Stomach (tissue), 9 donors: ENCODE results near the gene BET1L. TPM values are rescaled to one million over a fixed set of nuclear protein-coding genes. Genes with fewer than 3 reads are reported as not detected.

ENCODE experiments used
- DNase-seq, 2 donors: peaks; one replicate each; pipeline versions ENCODE4 v3.0.0 to v3.0.0-alpha.2; 2013 to 2019
- H3K27ac ChIP-seq, 5 donors: fragments of 200-600 bp in 4 of 5; sonication (generic) in 4 of 5; one replicate each; pipeline ENCODE4 v1.5.1; 2013 to 2019; ENCODE audit warnings: mild to moderate bottlenecking in 1 of 5, moderate library complexity in 1 of 5
- H3K27me3 ChIP-seq, 3 donors: fragments of 200-600 bp; sonication (generic); one replicate each; pipeline ENCODE4 v1.5.1; 2017 to 2019; ENCODE audit warnings: mixed run types in 1 of 3
- H3K36me3 ChIP-seq, 4 donors: fragments of 200-600 bp; sonication (generic); 1 replicate in 3 of 4; 2 replicates in 1 of 4; pipeline ENCODE4 v1.5.1; 2016 to 2019
- H3K4me1 ChIP-seq, 4 donors: fragments of 200-600 bp; sonication (generic); one replicate each; pipeline ENCODE4 v1.5.1; 2016 to 2019
- H3K4me3 ChIP-seq, 4 donors: fragments of 200-600 bp; sonication (generic) in 3 of 4; one replicate each; pipeline ENCODE4 v1.5.1; 2016 to 2019; ENCODE audit warnings: mild to moderate bottlenecking in 1 of 4
- H3K9me3 ChIP-seq, 4 donors: fragments of 200-600 bp; sonication (generic); one replicate each; pipeline ENCODE4 v1.5.1; 2016 to 2019
- CTCF ChIP-seq, 7 experiments: fragments of 450-650 bp in 4 of 7; fragments of 200-600 bp in 3 of 7; sonication (generic) in 3 of 7; IDR thresholded peaks; one replicate each; pipeline ENCODE4 v1.5.1; 2016 to 2019; ENCODE audit warnings: antibody characterized with exemption in 7 of 7, control low read depth in 2 of 7, mild to moderate bottlenecking in 1 of 7
- EP300 ChIP-seq: sonication (generic); formaldehyde crosslinking; IDR thresholded peaks from one replicate; pipeline ENCODE4 v1.6.1; 2017; ENCODE audit warnings: antibody characterized with exemption
- POLR2A ChIP-seq, 4 donors: fragments of 450-650 bp; IDR thresholded peaks; one replicate each; pipeline ENCODE4 v1.6.1; 2016; ENCODE audit warnings: antibody characterized with exemption in 4 of 4, control low read depth in 2 of 4, mild to moderate bottlenecking in 1 of 4, moderate library complexity in 1 of 4
- POLR2AphosphoS5 ChIP-seq, 3 donors: sonication (generic); formaldehyde crosslinking; IDR thresholded peaks; one replicate each; pipeline ENCODE4 v1.6.1; 2016; ENCODE audit warnings: antibody characterized with exemption in 3 of 3
- WGBS, 5 donors: extraction: QIAGEN DNeasy Blood & Tissue Kit in 3 of 5; methylation state at CpG; one replicate each; pipeline versions ENCODE4 v1.1.5 to v1.1.7; 2013 to 2018; 5-methylcytosine and 5-hydroxymethylcytosine counted together
- intact Hi-C: fragments of 100-400 bp; cut with DNase I; formaldehyde crosslinking; loops from one replicate; pipeline ENCODE4 v1.15.1; 2023; ENCODE audit warnings: low total_unique reads
- polyA plus RNA-seq, 3 donors: library from polyadenylated mRNA; stranded (reverse); fragments of 200-250 nt; gene quantifications; one replicate each; pipeline ENCODE4 v1.2.3, GENCODE V29; 2013
- total RNA-seq, 5 donors: library from RNA; depleted of rRNA; stranded (reverse); fragments of >200 nt; gene quantifications; one replicate each; pipeline versions ENCODE4 v1.1.0 to v1.2.3, GENCODE V29; 2014 to 2016
- donor health status: healthy with polysubstance abuse.
- donor health status: Bipolar disorder and iron deficiency.
- donor health status: healthy.

The BET1L gene
- total and polyA plus RNA-seq, 8 donors, result 7.0 to 38.3 (median 26.6) TPM

GRCh38 chr11:250740-251299 lies 43.6 kb upstream of the BET1L start:
- Histone ChIP-seq H3K4me3 (no peak overlapping the region), H3K4me1 (peaks cover 0 to 6% (median 0%) of the 10 kb centered on the region in 4 donors), H3K27me3 (no peaks in the 10 kb centered on the region), H3K36me3 (peaks cover 53 to 82% (median 81%) of the 10 kb centered on the region in 4 donors), H3K9me3 (no peaks in the 10 kb centered on the region), H3K27ac (no peak overlapping the region)
- no peak for TF ChIP-seq POLR2A (IDR thresholded peaks at IDR 0.05)
- no peak for TF ChIP-seq POLR2AphosphoS5 (IDR thresholded peaks at IDR 0.05)
- peak in 4 of 7 experiments; percentile 14 to 66 (median 40) for TF ChIP-seq CTCF (IDR thresholded peaks at IDR 0.05)
- 78 to 82% (median 80%) methylated on average over 10 of the region's 10 CpGs for WGBS, 5 donors
- DNase-seq, result peak; percentile 65 to 80
- intact Hi-C loops, result no loop called here

- intact Hi-C loops, result no loop called here
- H3K27me3 ChIP-seq, result no peaks in the 10 kb centered on the region
- no peak for DNase-seq
- H3K36me3 ChIP-seq, result peaks cover 59 to 87% (median 86%) of the 10 kb centered on the region in 4 donors
- no peak for TF ChIP-seq POLR2AphosphoS5 (IDR thresholded peaks at IDR 0.05)
- TF ChIP-seq EP300, result no peak
- TF ChIP-seq POLR2A (IDR thresholded peaks at IDR 0.05), result no peak
- TF ChIP-seq CTCF (IDR thresholded peaks at IDR 0.05), result no peak
- no peak overlapping the region for H3K4me3 ChIP-seq
- peaks cover 0 to 6% (median 0%) of the 10 kb centered on the region in 4 donors for H3K4me1 ChIP-seq
- no peaks in the 10 kb centered on the region for H3K9me3 ChIP-seq
- no peak overlapping the region for H3K27ac ChIP-seq
- 85 to 92% (median 87%) methylated on average over 5 of the region's 5 CpGs for WGBS, 5 donors
Observed at GRCh38 chr11:250274-250673, 43.1 kb upstream of the BET1L start.

- Histone ChIP-seq H3K4me1 (peaks cover 0 to 6% (median 0%) of the 10 kb centered on the region in 4 donors), H3K4me3 (no peak overlapping the region), H3K27ac (no peak overlapping the region), H3K36me3 (peaks cover 63 to 99% (median 98%) of the 10 kb centered on the region in 4 donors), H3K27me3 (no peaks in the 10 kb centered on the region), H3K9me3 (no peaks in the 10 kb centered on the region)
- whole genome bisulfite sequencing, 5 donors, result 75 to 89% (median 79%) methylated on average over 8 of the region's 8 CpGs
- intact Hi-C loops, result no loop called here
- TF ChIP-seq POLR2AphosphoS5 (IDR thresholded peaks at IDR 0.05), result no peak
- no peak for TF ChIP-seq EP300
- no peak for TF ChIP-seq POLR2A (IDR thresholded peaks at IDR 0.05)
- no peak for TF ChIP-seq CTCF (IDR thresholded peaks at IDR 0.05)
- no peak for DNase-seq
Observed at GRCh38 chr11:249062-249461, 41.9 kb upstream of the BET1L start.

DNA sequence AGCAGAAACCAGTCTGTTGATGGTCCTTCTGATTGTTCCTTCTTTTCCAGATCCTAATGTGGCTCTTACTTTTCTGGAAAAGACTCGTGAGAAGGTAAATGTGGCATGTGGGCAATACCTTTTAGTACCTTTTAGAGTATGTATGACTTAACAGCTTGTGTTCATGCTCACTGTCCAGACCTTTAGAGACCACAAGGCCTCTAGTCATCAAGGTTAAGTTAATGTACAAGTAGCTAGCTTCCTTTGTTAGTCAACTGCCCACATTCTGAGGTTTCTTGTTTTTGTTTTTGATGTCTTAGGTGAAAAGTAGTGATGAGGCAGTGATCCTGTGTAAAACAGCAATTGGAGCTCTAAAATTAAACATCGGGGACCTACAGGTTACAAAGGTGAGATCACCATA lies 37.2 kb upstream of the BET1L start:
- Histone ChIP-seq H3K36me3 (peaks cover 56 to 98% (median 94%) of the 10 kb centered on the region in 4 donors), H3K27me3 (no peaks in the 10 kb centered on the region)
- 86 to 96% (median 88%) methylated on average over 2 of the region's 2 CpGs for WGBS, 5 donors

More for the DNA sequence above, 37.2 kb upstream of the BET1L start:
- TF ChIP-seq POLR2AphosphoS5 (IDR thresholded peaks at IDR 0.05) (no peak), CTCF (IDR thresholded peaks at IDR 0.05) (no peak), POLR2A (IDR thresholded peaks at IDR 0.05) (no peak), EP300 (no peak)
- Histone ChIP-seq H3K4me3 (no peak overlapping the region), H3K9me3 (no peaks in the 10 kb centered on the region), H3K27ac (no peak overlapping the region), H3K4me1 (peaks cover 0 to 12% (median under 1%) of the 10 kb centered on the region in 4 donors)
- no peak for DNase-seq
- intact Hi-C loops, result no loop called here
